Liver (tissue), 9 donors: Measurements from ENCODE around the gene WHRN. TPM values are rescaled to one million over a fixed set of nuclear protein-coding genes. Genes with fewer than 3 reads are reported as not detected.

Experiments
- DNase-seq: peaks from one replicate; pipeline ENCODE4 v3.0.0-alpha.2; 2017; ENCODE audit warnings: low spot score
- H3K27ac ChIP-seq, 2 donors: one replicate each; pipeline ENCODE4 v1.7.0; 2013; ENCODE audit warnings: inconsistent platforms in 2 of 2, low read length in 2 of 2, control low read depth in 1 of 2, low read depth in 1 of 2, mild to moderate bottlenecking in 1 of 2
- H3K27me3 ChIP-seq, 4 donors: one replicate each; pipeline versions ENCODE4 v1.6.1 to v1.7.0; 2013; ENCODE audit warnings: low read length in 3 of 4, inconsistent platforms in 1 of 4, mild to moderate bottlenecking in 1 of 4, moderate library complexity in 1 of 4; ENCODE audit not compliant: control insufficient read depth in 4 of 4, insufficient read depth in 4 of 4
- H3K36me3 ChIP-seq, 4 donors: one replicate each; pipeline versions ENCODE4 v1.6.1 to v1.7.0; 2013; ENCODE audit warnings: low read length in 3 of 4, mild to moderate bottlenecking in 3 of 4, low read depth in 1 of 4, moderate library complexity in 1 of 4; ENCODE audit not compliant: control insufficient read depth in 4 of 4, insufficient read depth in 3 of 4
- H3K4me1 ChIP-seq, 4 donors: one replicate each; pipeline versions ENCODE4 v1.6.1 to v1.7.0; 2013; ENCODE audit warnings: low read length in 3 of 4, mild to moderate bottlenecking in 3 of 4, moderate library complexity in 1 of 4; ENCODE audit not compliant: control insufficient read depth in 4 of 4, insufficient read depth in 4 of 4
- H3K4me3 ChIP-seq, 3 donors: one replicate each; pipeline versions ENCODE4 v1.6.1 to v1.7.0; 2013; ENCODE audit warnings: low read length in 3 of 3, control low read depth in 1 of 3, low read depth in 1 of 3, mild to moderate bottlenecking in 1 of 3
- H3K9ac ChIP-seq, 2 donors: one replicate each; pipeline ENCODE4 v1.7.0; 2013; ENCODE audit warnings: low read length in 2 of 2, mild to moderate bottlenecking in 2 of 2, moderate library complexity in 2 of 2, control low read depth in 1 of 2, low read depth in 1 of 2
- H3K9me3 ChIP-seq, 4 donors: one replicate each; pipeline versions ENCODE4 v1.6.1 to v1.7.0; 2013; ENCODE audit warnings: low read length in 3 of 4; ENCODE audit not compliant: control insufficient read depth in 4 of 4
- ATF3 ChIP-seq: IDR thresholded peaks from 2 replicates; pipeline ENCODE4 v1.6.1; 2016; ENCODE audit warnings: antibody characterized with exemption
- CTCF ChIP-seq: fragments of 150-350 bp; IDR thresholded peaks from 2 replicates; pipeline ENCODE4 v1.5.1; 2017; ENCODE audit warnings: improper control_type of control experiment, low read depth, low read length; ENCODE audit not compliant: missing input control
- EGR1 ChIP-seq, 2 donors: IDR thresholded peaks; 2 replicates each; pipeline ENCODE4 v1.6.1; 2016 to 2018; ENCODE audit warnings: antibody characterized with exemption in 2 of 2, low read depth in 2 of 2
- FOXA1 ChIP-seq: IDR thresholded peaks from 2 replicates; pipeline ENCODE4 v1.6.1; 2016; ENCODE audit warnings: antibody characterized with exemption
- FOXA2 ChIP-seq: IDR thresholded peaks from 2 replicates; pipeline ENCODE4 v1.6.1; 2016; ENCODE audit warnings: antibody characterized with exemption
- GABPA ChIP-seq, 2 donors: IDR thresholded peaks in 1 of 2; conservative IDR thresholded peaks in 1 of 2; 2 replicates each; pipeline ENCODE4 v1.6.1; 2016; ENCODE audit warnings: antibody characterized with exemption in 2 of 2, mild to moderate bottlenecking in 1 of 2, moderate library complexity in 1 of 2
- HNF4A ChIP-seq, 2 donors: conservative IDR thresholded peaks; 2 replicates each; pipeline ENCODE4 v1.6.1; 2016; ENCODE audit warnings: antibody characterized with exemption in 2 of 2, mild to moderate bottlenecking in 2 of 2
- HNF4G ChIP-seq: IDR thresholded peaks from 2 replicates; pipeline ENCODE4 v1.6.1; 2016; ENCODE audit warnings: antibody characterized with exemption
- JUND ChIP-seq, 2 donors: IDR thresholded peaks; 2 replicates each; pipeline ENCODE4 v1.6.1; 2016; ENCODE audit warnings: antibody characterized with exemption in 2 of 2
- MAX ChIP-seq: IDR thresholded peaks from 2 replicates; pipeline ENCODE4 v1.6.1; 2016; ENCODE audit warnings: antibody characterized with exemption
- NR2F2 ChIP-seq: IDR thresholded peaks from 2 replicates; pipeline ENCODE4 v1.6.1; 2016; ENCODE audit warnings: antibody characterized with exemption
- RAD21 ChIP-seq, 2 donors: IDR thresholded peaks; 2 replicates each; pipeline ENCODE4 v1.6.1; 2016; ENCODE audit warnings: antibody characterized with exemption in 2 of 2, mild to moderate bottlenecking in 2 of 2
- REST ChIP-seq: IDR thresholded peaks from 2 replicates; pipeline ENCODE4 v1.6.1; 2016; ENCODE audit warnings: antibody characterized with exemption, mild to moderate bottlenecking
- RXRA ChIP-seq, 2 donors: IDR thresholded peaks; 2 replicates each; pipeline ENCODE4 v1.6.1; 2017 to 2018; ENCODE audit warnings: antibody characterized with exemption in 2 of 2, mild to moderate bottlenecking in 1 of 2
- SP1 ChIP-seq: IDR thresholded peaks from 2 replicates; pipeline ENCODE4 v1.6.1; 2018; ENCODE audit warnings: antibody characterized with exemption, mild to moderate bottlenecking
- TAF1 ChIP-seq: conservative IDR thresholded peaks from 2 replicates; pipeline ENCODE4 v1.6.1; 2016; ENCODE audit warnings: antibody characterized with exemption, mild to moderate bottlenecking
- YY1 ChIP-seq: IDR thresholded peaks from 2 replicates; pipeline ENCODE4 v1.6.1; 2016; ENCODE audit warnings: antibody characterized with exemption, mild to moderate bottlenecking
- ZBTB33 ChIP-seq: IDR thresholded peaks from 2 replicates; pipeline ENCODE4 v1.6.1; 2016; ENCODE audit warnings: antibody characterized with exemption
- WGBS: extraction: QIAGEN DNeasy Blood & Tissue Kit; methylation state at CpG from one replicate; pipeline ENCODE4 v1.1.7; 2013; 5-methylcytosine and 5-hydroxymethylcytosine counted together
- polyA plus RNA-seq, 2 donors: library from polyadenylated mRNA; stranded (reverse) in 1 of 2; unstranded in 1 of 2; fragments of 200-250 nt in 1 of 2; fragments of >200 nt in 1 of 2; fragmentation: Nextera tagmentation in 1 of 2; extraction: Ambion mirVana in 1 of 2; gene quantifications; one replicate each; pipeline versions ENCODE4 v1.2.1 to v1.2.3, GENCODE V29; 2013 to 2015
- total RNA-seq, 2 donors: library from RNA; depleted of rRNA; stranded (reverse); fragments of >200 nt; gene quantifications; one replicate each; pipeline ENCODE4 v1.2.3, GENCODE V29; 2014
- donor health status: healthy.
- donor health status: healthy.
- donor health status: healthy.
- donor health status: healthy.
- donor health status: healthy.

WHRN gene
- total and polyA plus RNA-seq, 4 donors: 0.42 to 1.9 (median 0.88) TPM

- Histone ChIP-seq H3K27ac (no peak overlapping the region), H3K9ac (no peak overlapping the region), H3K9me3 (no peaks in the 10 kb centered on the region), H3K36me3 (no peaks in the 10 kb centered on the region), H3K4me3 (no peak overlapping the region), H3K4me1 (peaks cover 0 to 9% (median 5%) of the 10 kb centered on the region in 4 donors), H3K27me3 (no peaks in the 10 kb centered on the region)
- TF ChIP-seq FOXA2 (no peak), FOXA1 (no peak), REST (no peak), JUND (IDR thresholded peaks at IDR 0.05) (no peak), CTCF (no peak), GABPA (IDR thresholded peaks at IDR 0.05 in 1 of 2, conservative IDR thresholded peaks at IDR 0.05 in 1 of 2) (no peak), HNF4G (no peak)
- 87% methylated on average over 17 of the region's 17 CpGs for WGBS
- no peak for DNase-seq
Measured at GRCh38 chr9:114491430-114492003, 13.8 kb downstream of the WHRN start.

- WGBS: 95% methylated on average over 12 of the region's 12 CpGs
Measured at GRCh38 chr9:114489928-114490327, 15.3 kb downstream of the WHRN start.

More at GRCh38 chr9:114489928-114490327, 15.3 kb downstream of the WHRN start:
- no peak for DNase-seq
- Histone ChIP-seq H3K36me3 (no peaks in the 10 kb centered on the region), H3K27me3 (no peaks in the 10 kb centered on the region), H3K9ac (no peak overlapping the region), H3K4me1 (peaks cover 0 to 9% (median 5%) of the 10 kb centered on the region in 4 donors), H3K9me3 (no peaks in the 10 kb centered on the region), H3K27ac (no peak overlapping the region), H3K4me3 (no peak overlapping the region)
- TF ChIP-seq CTCF (no peak), TAF1 (no peak), MAX (no peak), HNF4G (no peak), EGR1 (IDR thresholded peaks at IDR 0.05; ENCODE audit: low read depth in 2 of 2) (no peak), HNF4A (conservative IDR thresholded peaks at IDR 0.05) (no peak), RAD21 (IDR thresholded peaks at IDR 0.05) (no peak), FOXA1 (no peak), REST (no peak), ATF3 (no peak), RXRA (IDR thresholded peaks at IDR 0.05) (no peak), ZBTB33 (no peak), SP1 (no peak), GABPA (IDR thresholded peaks at IDR 0.05 in 1 of 2, conservative IDR thresholded peaks at IDR 0.05 in 1 of 2) (no peak), JUND (IDR thresholded peaks at IDR 0.05) (no peak), FOXA2 (no peak), NR2F2 (no peak), YY1 (no peak)
